NCI-H345 treated with DMSO at 0.1 percent for 48 hours (cell line): Measurements from ENCODE around the gene NMT2.

Source experiments
- DNase-seq: peaks from one replicate; lab custom pipeline; 2025; ENCODE audit not compliant: unreplicated experiment; lab: John Stamatoyannopoulos, UW

Gene NMT2

GRCh38 chr10:15181576-15182156, 13.2 kb upstream of the NMT2 start:
- no peak for DNase-seq

GRCh38 chr10:15180736-15181135, 12.2 kb upstream of the NMT2 start:
- no peak for DNase-seq

- no peak for DNase-seq
These were observed 7.8 kb upstream of the NMT2 start for GRCh38 chr10:15176269-15176668.

- DNase-seq = no peak
These were observed 7.1 kb upstream of the NMT2 start for GRCh38 chr10:15175587-15175986.

- no peak for DNase-seq
These were observed 3.9 kb upstream of the NMT2 start for GRCh38 chr10:15172306-15172840.

- no peak for DNase-seq
These were observed 1.3 kb upstream of the NMT2 start for GRCh38 chr10:15169555-15170401.

- DNase-seq = peak; percentile 54
These were observed 477 bp upstream of the NMT2 start for GRCh38 chr10:15168786-15169554.

- peak; percentile 4 for DNase-seq
These were observed 842 bp downstream of the NMT2 start for GRCh38 chr10:15167411-15168290.

- DNase-seq = no peak
These were observed 2.2 kb downstream of the NMT2 start for GRCh38 chr10:15166325-15166724.

- no peak for DNase-seq
These were observed 5.2 kb downstream of the NMT2 start for GRCh38 chr10:15163253-15163828.

GRCh38 chr10:15158972-15159371, 9.5 kb downstream of the NMT2 start:
- no peak for DNase-seq

- no peak for DNase-seq
These were observed 10.0 kb downstream of the NMT2 start for GRCh38 chr10:15158448-15158847.

- DNase-seq = no peak
These were observed 12.4 kb downstream of the NMT2 start for GRCh38 chr10:15155978-15156656.

GRCh38 chr10:15152556-15152955, 15.9 kb downstream of the NMT2 start:
- DNase-seq = no peak

- DNase-seq = no peak
These were observed 17.9 kb downstream of the NMT2 start for GRCh38 chr10:15150563-15150962.

GRCh38 chr10:15149042-15149771, 19.3 kb downstream of the NMT2 start:
- no peak for DNase-seq

GRCh38 chr10:15147594-15148392, 20.7 kb downstream of the NMT2 start:
- no peak for DNase-seq

- DNase-seq = no peak
These were observed 22.1 kb downstream of the NMT2 start for GRCh38 chr10:15146366-15146765.
